DND-41 (cell line): Measurements from ENCODE around the gene DMKN.

Experiments used
- EZH2 ChIP-seq: IDR thresholded peaks from 3 replicates; pipeline ENCODE4 v1.6.1; 2012; ENCODE audit warnings: borderline replicate concordance, low read depth, mild to moderate bottlenecking, moderate library complexity, low read length, inconsistent platforms; ENCODE audit not compliant: severe bottlenecking
- TF ChIP-seq, protein P1 (sequence below): IDR thresholded peaks from 2 replicates; pipeline ENCODE4 v1.5.1; 2012; ENCODE audit warnings: borderline replicate concordance, low read length, moderate library complexity, mild to moderate bottlenecking; ENCODE audit not compliant: poor library complexity, severe bottlenecking; ENCODE audit errors: extremely low read depth

DNA sequence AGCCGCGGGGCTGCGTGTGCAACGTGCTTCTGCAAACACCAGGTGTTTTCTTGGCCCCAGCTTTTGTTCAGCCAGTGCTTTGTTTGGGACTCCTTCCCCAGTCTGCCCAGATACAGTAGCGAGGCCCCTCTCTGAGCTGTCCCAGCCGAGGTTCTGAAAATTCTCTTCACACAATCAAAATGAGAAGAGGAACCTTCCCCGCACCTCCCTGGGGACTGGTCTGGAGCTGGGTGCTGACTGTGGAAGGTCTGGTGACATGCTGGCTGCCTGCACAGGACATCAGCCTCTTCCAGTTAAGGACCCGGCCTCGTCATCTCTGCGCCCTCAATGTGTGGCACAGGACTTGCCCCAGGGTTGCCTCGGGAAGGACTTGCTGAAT lies 45.8 kb upstream of the DMKN start:
- TF ChIP-seq, protein P1, sequence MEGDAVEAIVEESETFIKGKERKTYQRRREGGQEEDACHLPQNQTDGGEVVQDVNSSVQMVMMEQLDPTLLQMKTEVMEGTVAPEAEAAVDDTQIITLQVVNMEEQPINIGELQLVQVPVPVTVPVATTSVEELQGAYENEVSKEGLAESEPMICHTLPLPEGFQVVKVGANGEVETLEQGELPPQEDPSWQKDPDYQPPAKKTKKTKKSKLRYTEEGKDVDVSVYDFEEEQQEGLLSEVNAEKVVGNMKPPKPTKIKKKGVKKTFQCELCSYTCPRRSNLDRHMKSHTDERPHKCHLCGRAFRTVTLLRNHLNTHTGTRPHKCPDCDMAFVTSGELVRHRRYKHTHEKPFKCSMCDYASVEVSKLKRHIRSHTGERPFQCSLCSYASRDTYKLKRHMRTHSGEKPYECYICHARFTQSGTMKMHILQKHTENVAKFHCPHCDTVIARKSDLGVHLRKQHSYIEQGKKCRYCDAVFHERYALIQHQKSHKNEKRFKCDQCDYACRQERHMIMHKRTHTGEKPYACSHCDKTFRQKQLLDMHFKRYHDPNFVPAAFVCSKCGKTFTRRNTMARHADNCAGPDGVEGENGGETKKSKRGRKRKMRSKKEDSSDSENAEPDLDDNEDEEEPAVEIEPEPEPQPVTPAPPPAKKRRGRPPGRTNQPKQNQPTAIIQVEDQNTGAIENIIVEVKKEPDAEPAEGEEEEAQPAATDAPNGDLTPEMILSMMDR: no peak
- no peak for TF ChIP-seq EZH2
